Body of pancreas (tissue), 4 donors: Measurements from ENCODE around the gene ADGRB2. TPM values are rescaled to one million over a fixed set of nuclear protein-coding genes. Genes with fewer than 3 reads are reported as not detected.
A peak's percentile ranks its signal among the peaks of the same experiment; 100 is the strongest.

Experiments
- ATAC-seq: fragments of 150-250 bp; one replicate; pipeline ENCODE4 v1.9.1; 2016
- DNase-seq, 4 donors: peaks; one replicate each; pipeline ENCODE4 v3.0.0-alpha.2; 2019
- H3K27ac ChIP-seq, 4 donors: fragments of 200-600 bp; sonication (generic); 1 replicate in 3 of 4; 2 replicates in 1 of 4; pipeline versions ENCODE4 v1.5.1 to v1.6.1; 2016 to 2019; ENCODE audit warnings: mild to moderate bottlenecking in 1 of 4, mixed read lengths in 1 of 4, moderate library complexity in 1 of 4
- H3K27me3 ChIP-seq, 2 donors: fragments of 200-600 bp; sonication (generic); one replicate each; pipeline ENCODE4 v1.6.0; 2016; ENCODE audit warnings: mild to moderate bottlenecking in 1 of 2
- H3K36me3 ChIP-seq, 2 donors: fragments of 200-600 bp; sonication (generic); replicated peaks in 1 of 2; 2 replicates each; pipeline ENCODE4 v1.5.1; 2016; ENCODE audit warnings: low read depth in 2 of 2; ENCODE audit not compliant: insufficient read depth in 1 of 2
- H3K4me1 ChIP-seq: fragments of 200-600 bp; sonication (generic); one replicate; pipeline ENCODE4 v1.6.0; 2016
- H3K4me3 ChIP-seq, 2 donors: fragments of 200-600 bp; sonication (generic); 1 replicate in 1 of 2; 2 replicates in 1 of 2; pipeline ENCODE4 v1.5.1; 2016 to 2019
- H3K9me3 ChIP-seq, 3 donors: fragments of 200-600 bp; sonication (generic); 1 replicate in 2 of 3; 2 replicates in 1 of 3; pipeline ENCODE4 v1.5.1; 2016
- CTCF ChIP-seq, 7 experiments: fragments of 450-650 bp in 4 of 7; fragments of 200-600 bp in 3 of 7; sonication (generic) in 3 of 7; IDR thresholded peaks; one replicate each; pipeline ENCODE4 v1.5.1; 2016 to 2019; ENCODE audit warnings: antibody characterized with exemption in 7 of 7
- POLR2A ChIP-seq, 3 donors: fragments of 450-650 bp; IDR thresholded peaks; one replicate each; pipeline ENCODE4 v1.6.1; 2016; ENCODE audit warnings: antibody characterized with exemption in 3 of 3, mild to moderate bottlenecking in 2 of 3
- WGBS, 2 donors: methylation state at CpG; one replicate each; pipeline ENCODE4 v1.1.5; 2017; 5-methylcytosine and 5-hydroxymethylcytosine counted together
- intact Hi-C: fragments of 100-400 bp; cut with DNase I; formaldehyde crosslinking; loops from one replicate; pipeline ENCODE4 v1.15.1; 2023
- total RNA-seq, 2 donors: library from RNA; depleted of rRNA; stranded (reverse); fragments of >200 nt; gene quantifications; one replicate each; pipeline ENCODE4 v1.1.0, GENCODE V29; 2016

ADGRB2 gene
- total RNA-seq, 2 donors from 2014 or later, result 0.26 to 3.0 TPM

- Histone ChIP-seq H3K36me3 (no peaks in the 10 kb centered on the region), H3K4me3 (peak overlapping the region in 1 of 2 donors; percentile 40), H3K9me3 (no peaks in the 10 kb centered on the region), H3K27me3 (no peaks in the 10 kb centered on the region), H3K4me1 (peaks cover 14% of the 10 kb centered on the region), H3K27ac (peak overlapping the region; percentile 23 to 85 (median 64))
- DNase-seq (peak; percentile 94 to 97 (median 95)), ATAC-seq (peak; percentile 83)
- intact Hi-C loops, result no loop called here
- 14 to 33% methylated on average over 11 to 25 of the region's 26 CpGs for WGBS, 2 donors
- TF ChIP-seq CTCF (IDR thresholded peaks at IDR 0.05) (peak; percentile 91 to 97 (median 94)), POLR2A (IDR thresholded peaks at IDR 0.05) (no peak)
Measured at GRCh38 chr1:31789259-31790065, 25.3 kb upstream of the ADGRB2 start.

GRCh38 chr1:31788825-31789256 lies 24.7 kb upstream of the ADGRB2 start:
- H3K27ac ChIP-seq, result peak overlapping the region; percentile 23 to 85 (median 64)
- WGBS, 2 donors, result 0% methylated on average over 10 to 22 of the region's 22 CpGs
- TF ChIP-seq POLR2A (IDR thresholded peaks at IDR 0.05), result no peak
- H3K4me1 ChIP-seq, result peaks cover 14% of the 10 kb centered on the region
- no peaks in the 10 kb centered on the region for H3K9me3 ChIP-seq
- H3K27me3 ChIP-seq, result no peaks in the 10 kb centered on the region
- H3K4me3 ChIP-seq, result peak overlapping the region in 1 of 2 donors; percentile 40
- DNase-seq (no peak), ATAC-seq (peak; percentile 43)
- intact Hi-C loops, result no loop called here
- H3K36me3 ChIP-seq, result no peaks in the 10 kb centered on the region

GRCh38 chr1:31788138-31788824 lies 24.1 kb upstream of the ADGRB2 start:
- Histone ChIP-seq H3K27ac (peak overlapping the region; percentile 31 to 85 (median 64)), H3K9me3 (no peaks in the 10 kb centered on the region), H3K4me3 (peak overlapping the region in 1 of 2 donors; percentile 40), H3K27me3 (no peaks in the 10 kb centered on the region), H3K4me1 (peaks cover 14% of the 10 kb centered on the region), H3K36me3 (no peaks in the 10 kb centered on the region)
- TF ChIP-seq CTCF (IDR thresholded peaks at IDR 0.05) (no peak), POLR2A (IDR thresholded peaks at IDR 0.05) (peak; percentile 10 to 72 (median 71))
- 3 to 10% methylated on average over 13 to 38 of the region's 39 CpGs for WGBS, 2 donors
- DNase-seq (peak; percentile 94 to 96 (median 96)), ATAC-seq (peak; percentile 84)
- intact Hi-C loops, result no loop called here

- peak overlapping the region in 2 of 4 donors; percentile 79 to 85 for H3K27ac ChIP-seq
- H3K4me3 ChIP-seq, result no peak overlapping the region
- TF ChIP-seq CTCF (IDR thresholded peaks at IDR 0.05) (no peak), POLR2A (IDR thresholded peaks at IDR 0.05) (no peak)
- intact Hi-C loops, result loop anchor here (2.0 kb wide), 1 partner anchor 125 kb away; no protein-coding TSS in a partner anchor
- DNase-seq (no peak), ATAC-seq (no peak)
- H3K36me3 ChIP-seq, result no peaks in the 10 kb centered on the region
- H3K4me1 ChIP-seq, result peaks cover 14% of the 10 kb centered on the region
- 58 to 80% methylated on average over 1 of the region's 1 CpG for WGBS, 2 donors
- H3K27me3 ChIP-seq, result no peaks in the 10 kb centered on the region
- H3K9me3 ChIP-seq, result no peaks in the 10 kb centered on the region
Measured at GRCh38 chr1:31787786-31788137, 23.6 kb upstream of the ADGRB2 start.

- H3K4me1 ChIP-seq, result peaks cover 14% of the 10 kb centered on the region
- H3K36me3 ChIP-seq, result no peaks in the 10 kb centered on the region
- no peak overlapping the region for H3K27ac ChIP-seq
- DNase-seq (peak in 1 of 4 donors; percentile 8), ATAC-seq (no peak)
- intact Hi-C loops, result loop anchor here (2.0 kb wide), 1 partner anchor 124 kb away; no protein-coding TSS in a partner anchor
- H3K27me3 ChIP-seq, result no peaks in the 10 kb centered on the region
- no peak overlapping the region for H3K4me3 ChIP-seq
- WGBS, 2 donors, result 62 to 69% methylated on average over 3 of the region's 3 CpGs
- TF ChIP-seq POLR2A (IDR thresholded peaks at IDR 0.05) (no peak), CTCF (IDR thresholded peaks at IDR 0.05) (no peak)
- H3K9me3 ChIP-seq, result no peaks in the 10 kb centered on the region
Measured at GRCh38 chr1:31787261-31787660, 23.1 kb upstream of the ADGRB2 start.
